GM18519 (cell line): Measurements from ENCODE around the gene WNT8A.
"Not testable (repeated sequence)": the region's sequence is repeated elsewhere in the genome, so short reads cannot be mapped to it uniquely, and the experiment has no call there.

Experiments used
- ATAC-seq: cut with Tn5 transposase; IDR thresholded peaks from one replicate; pipeline ENCODE4 v1.9.1; 2021; ENCODE audit warnings: mild to moderate bottlenecking, moderate library complexity; ENCODE audit not compliant: unreplicated experiment, low FRiP score

The WNT8A gene

GRCh38 chr5:138083702-138084101 lies at the start of gene WNT8A:
Gene WNT8A, plus strand, starts transcription at chr5:138084033. Its CDS starts 95 bp downstream, at chr5:138084128.
- ATAC-seq, result no peak

- peak; percentile 39 for ATAC-seq
These were observed 48.0 kb upstream of the WNT8A start for GRCh38 chr5:138035605-138036537.

- ATAC-seq, result no peak
These were observed 46.6 kb upstream of the WNT8A start for GRCh38 chr5:138037271-138037670.

DNA sequence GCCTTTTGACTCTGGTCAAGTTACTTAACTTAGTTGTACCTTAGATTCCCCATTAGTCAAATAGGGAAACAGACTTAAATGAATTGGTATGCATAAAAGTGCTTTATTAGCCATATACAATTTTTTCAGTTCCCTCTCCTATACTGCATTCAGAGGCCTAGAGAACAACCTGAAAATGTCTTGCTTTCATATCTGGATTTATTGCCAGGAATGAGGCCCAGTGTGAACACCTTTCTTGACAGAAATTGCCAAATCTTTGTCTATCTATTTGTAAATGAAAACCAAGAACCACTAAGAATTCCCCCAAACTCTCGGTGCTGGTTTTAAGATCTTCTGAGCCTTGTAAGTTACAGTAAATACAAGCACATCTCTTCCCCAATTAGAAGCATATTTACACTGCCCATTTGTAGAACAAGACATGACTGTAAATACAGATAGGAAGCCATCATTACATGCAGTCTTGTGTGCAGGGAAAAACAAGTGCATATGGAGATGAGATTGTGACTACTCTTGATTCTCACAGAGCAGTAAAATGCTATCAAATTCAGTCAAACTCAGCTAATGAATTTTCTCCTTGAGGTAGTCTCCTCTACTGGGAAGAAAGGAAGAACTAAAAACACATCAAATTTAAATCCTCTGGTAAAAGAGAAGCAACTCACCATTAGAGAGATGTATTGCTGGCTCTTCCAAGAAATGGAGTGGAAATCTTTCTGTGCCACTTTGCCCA lies 45.8 kb upstream of the WNT8A start:
- no peak for ATAC-seq

GRCh38 chr5:138038826-138039225 lies 45.0 kb upstream of the WNT8A start:
- ATAC-seq, result no peak

DNA sequence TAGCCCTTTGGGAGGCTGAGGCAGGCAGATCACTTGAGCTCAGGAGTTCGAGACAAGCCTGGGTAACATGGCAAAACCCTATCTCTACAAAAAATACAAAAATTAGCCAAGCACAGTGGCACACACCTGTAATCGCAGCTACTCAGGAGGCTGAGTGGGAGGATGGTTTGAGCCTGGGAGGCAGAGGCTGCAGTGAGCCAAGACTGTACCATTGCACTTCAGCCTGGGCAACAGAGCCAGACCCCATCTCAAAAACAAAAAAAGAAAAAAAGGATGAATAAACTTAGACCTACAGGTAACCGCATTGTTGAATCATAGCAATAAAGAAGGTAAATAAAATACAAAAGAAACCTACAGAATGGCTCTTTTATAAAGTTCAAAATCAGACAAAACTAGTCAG lies 38.5 kb upstream of the WNT8A start:
- not testable (repeated sequence) for ATAC-seq

GRCh38 chr5:138051441-138052296 lies 32.2 kb upstream of the WNT8A start:
- no peak for ATAC-seq

DNA sequence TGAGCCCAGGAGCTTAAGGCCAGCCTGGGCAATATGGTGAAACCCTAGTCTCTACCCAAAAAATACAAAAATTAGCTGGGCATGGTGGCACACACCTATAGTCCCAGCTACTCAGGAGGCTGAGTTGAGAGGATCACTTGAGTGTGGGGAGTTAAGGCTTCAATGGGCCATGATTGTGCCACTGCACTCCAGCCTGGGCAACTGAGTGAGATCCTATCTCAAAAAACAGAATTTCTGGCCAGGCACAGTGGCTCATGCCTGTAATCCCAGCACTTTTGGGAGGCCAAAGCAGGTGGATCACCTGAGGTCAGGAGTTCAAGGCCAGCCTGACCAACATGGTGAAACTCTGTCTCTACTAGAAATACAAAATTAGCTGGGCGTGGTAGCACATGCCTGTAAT lies 31.1 kb upstream of the WNT8A start:
- ATAC-seq, result not testable (repeated sequence)

DNA sequence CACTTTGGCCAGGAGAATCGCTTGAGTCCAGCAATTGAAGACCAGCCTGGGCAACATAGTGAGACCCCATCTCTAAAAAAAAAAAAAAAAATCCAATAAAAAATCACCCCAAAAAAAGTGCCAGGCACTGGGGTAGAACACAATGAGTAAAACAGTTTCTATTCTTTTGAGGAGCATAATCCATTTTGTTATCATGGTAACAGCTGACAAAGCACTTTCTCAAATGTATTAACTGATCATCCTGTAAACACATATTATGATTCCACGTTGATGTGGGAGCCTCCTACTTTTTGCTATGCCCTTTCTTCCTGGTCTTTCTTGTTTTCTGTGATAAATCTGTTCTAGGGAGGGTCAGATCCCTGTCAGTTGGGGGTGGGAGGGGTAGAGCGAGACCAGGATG lies 30.3 kb upstream of the WNT8A start:
- no peak for ATAC-seq

DNA sequence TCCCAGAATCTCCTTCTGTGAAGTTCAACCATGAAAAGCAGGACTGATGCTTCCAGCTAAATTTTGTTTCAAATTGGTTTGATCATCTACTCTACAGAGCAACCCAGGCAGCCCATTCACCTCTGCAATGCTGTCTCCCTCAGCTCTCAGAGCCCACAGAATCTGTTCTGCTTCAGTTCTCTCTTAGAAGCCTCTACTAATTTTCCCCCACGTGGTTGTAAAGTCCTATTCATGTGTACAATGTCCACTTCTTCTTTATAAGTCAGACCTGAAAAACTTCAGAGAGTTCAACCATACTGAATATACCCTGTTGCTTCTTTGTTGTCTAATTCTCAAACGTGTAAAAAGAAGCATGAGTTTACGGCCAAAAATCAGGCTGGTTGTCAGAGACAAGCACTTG lies 29.6 kb upstream of the WNT8A start:
- no peak for ATAC-seq

- no peak for ATAC-seq
These were observed 28.8 kb upstream of the WNT8A start for GRCh38 chr5:138054847-138055558.

GRCh38 chr5:138064526-138064925 lies 19.3 kb upstream of the WNT8A start:
- no peak for ATAC-seq

- no peak for ATAC-seq
These were observed 18.7 kb upstream of the WNT8A start for GRCh38 chr5:138065102-138065501.

- ATAC-seq, result no peak
These were observed 15.9 kb upstream of the WNT8A start for GRCh38 chr5:138067945-138068344.

DNA sequence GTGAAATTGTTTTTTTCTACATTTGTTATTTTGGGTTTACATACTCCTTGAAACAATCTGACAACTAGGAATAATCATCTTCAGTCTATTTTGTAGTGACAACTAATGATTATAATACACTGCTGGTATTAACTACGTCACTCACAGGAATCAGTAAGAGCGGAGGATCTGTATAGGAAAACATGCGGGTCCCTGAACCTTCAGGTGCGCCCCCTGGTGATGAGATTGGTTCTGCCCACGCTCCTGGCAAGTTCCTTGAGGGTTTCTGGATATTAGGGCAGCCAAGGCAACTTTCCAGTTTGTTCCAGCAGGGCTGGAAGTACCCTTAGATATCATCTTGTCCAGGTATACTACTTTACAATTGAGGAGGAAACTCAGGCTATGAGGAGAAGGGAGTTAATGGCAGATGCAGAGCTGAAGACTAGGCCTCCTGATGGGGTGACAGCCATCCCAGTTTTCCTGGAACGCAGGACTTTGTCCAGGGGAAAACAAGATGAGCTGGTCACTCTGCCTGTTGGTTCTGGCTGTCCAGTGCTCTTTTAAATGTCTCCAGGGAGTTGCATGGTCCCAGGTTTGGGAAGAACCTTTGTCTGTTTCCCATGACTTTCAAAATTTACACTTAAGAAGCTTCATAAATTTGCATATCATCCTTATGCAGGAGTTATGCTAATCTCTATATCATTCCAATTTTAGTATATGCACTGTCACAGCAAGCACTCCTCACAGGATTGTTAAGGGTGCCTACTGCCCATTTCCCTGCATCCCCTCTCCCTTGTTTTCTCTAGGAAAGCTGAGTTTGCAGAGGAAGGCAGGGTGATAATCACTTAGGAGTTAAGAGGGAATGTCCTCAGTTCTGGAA lies 14.9 kb upstream of the WNT8A start:
- no peak for ATAC-seq

GRCh38 chr5:138070026-138070425 lies 13.8 kb upstream of the WNT8A start:
- ATAC-seq, result not testable (repeated sequence)

DNA sequence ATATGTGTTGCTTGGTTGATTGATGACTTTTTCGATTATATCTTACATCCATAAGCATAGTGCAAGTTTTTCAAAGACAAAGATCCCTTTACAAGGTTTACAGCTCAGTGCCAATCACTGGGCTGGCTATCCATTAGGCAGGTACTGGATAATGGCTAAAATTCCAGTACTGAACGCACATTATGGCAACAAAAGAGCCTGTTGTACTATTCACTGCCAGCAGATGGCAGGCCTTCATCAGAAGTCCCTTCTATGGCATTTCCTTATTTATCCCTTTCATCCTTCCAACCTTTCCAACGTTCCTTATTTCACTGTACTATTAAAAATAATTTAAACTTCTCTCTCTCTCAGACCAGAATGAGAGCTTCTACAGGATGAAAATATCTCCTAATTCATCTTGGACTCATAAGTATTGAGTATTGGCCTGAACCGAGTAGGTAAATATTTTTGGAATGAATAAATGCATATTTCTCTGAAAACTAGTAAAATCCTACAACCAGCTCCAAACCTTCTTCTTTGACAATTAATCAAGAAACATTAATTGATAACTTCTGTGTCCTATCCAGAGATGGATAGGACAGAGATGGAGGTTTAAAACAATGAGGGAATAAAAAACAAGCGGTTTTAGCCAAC lies 6.7 kb upstream of the WNT8A start:
- ATAC-seq, result no peak

DNA sequence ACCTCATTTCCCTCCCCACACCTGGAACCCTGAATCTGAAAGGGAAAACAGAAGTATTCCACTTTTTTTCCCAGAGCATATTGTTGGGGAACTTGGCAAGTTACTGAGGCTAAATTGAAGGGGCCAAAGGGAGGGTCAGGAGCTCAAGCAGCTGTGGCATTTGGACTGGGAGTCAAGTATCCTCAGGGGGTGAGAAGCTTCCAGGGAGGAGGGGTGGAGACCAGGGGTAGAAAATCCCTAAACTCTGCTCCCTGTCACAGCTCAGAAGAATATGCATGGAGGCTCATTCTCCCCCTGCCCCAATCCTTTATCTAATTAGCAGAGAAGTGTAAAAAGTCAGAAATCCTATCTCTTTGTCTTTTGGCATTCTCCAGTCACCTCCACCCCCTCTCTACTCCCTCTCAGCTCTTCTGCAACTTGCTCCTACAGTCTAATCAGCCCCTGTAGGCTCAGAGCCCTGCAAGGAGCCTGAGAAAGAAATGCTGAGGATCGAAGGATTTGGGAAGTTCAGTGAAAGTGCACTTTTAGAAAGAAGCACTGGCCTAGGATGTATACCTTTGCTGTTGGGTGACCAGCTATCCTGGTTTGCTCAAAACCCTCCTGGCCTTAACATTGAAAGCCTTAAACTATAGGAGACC lies 5.7 kb upstream of the WNT8A start:
- ATAC-seq, result no peak
